Limb (tissue), 2 donors: ENCODE data around the gene FAM162B.
"Not testable (repeated sequence)": the region's sequence is repeated elsewhere in the genome, so short reads cannot be mapped to it uniquely, and the experiment has no call there.

Experiments
- DNase-seq, 2 donors: peaks; one replicate each; pipeline ENCODE4 v3.0.0-alpha.2; 2016; ENCODE audit errors: extremely low spot score in 2 of 2

The FAM162B gene

GRCh38 chr6:116764961-116765841, at the start of gene FAM162B:
TSS of gene FAM162B (minus strand) at chr6:116765719. CDS start at chr6:116765576, 143 bp downstream.
- DNase-seq, result peak in 1 of 2 donors; percentile 52

GRCh38 chr6:116812051-116812650, 46.6 kb upstream of the FAM162B start:
- DNase-seq, result no peak

DNA sequence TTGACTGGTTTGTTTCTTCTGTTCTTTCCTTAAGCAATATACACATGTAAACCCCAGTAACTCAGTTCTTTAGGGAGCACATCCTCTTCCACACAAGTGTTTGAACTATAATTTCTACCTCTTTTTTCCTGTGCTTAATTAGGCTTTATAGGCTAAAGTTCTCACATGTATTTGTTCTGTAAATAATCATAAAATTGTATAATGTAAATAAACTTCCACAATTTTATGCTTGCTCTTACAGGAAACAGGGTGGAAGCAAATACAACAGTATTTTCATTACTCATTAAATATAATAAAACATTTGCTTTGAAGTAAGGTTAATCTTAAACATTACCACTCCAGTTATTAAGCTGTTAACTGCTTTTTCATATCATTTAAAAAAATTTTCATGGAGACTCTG, 36.5 kb upstream of the FAM162B start:
- DNase-seq, result no peak

- DNase-seq, result no peak
Measured at GRCh38 chr6:116799945-116800344, 34.4 kb upstream of the FAM162B start.

- DNase-seq, result no peak
Measured at GRCh38 chr6:116797585-116797984, 32.1 kb upstream of the FAM162B start.

DNA sequence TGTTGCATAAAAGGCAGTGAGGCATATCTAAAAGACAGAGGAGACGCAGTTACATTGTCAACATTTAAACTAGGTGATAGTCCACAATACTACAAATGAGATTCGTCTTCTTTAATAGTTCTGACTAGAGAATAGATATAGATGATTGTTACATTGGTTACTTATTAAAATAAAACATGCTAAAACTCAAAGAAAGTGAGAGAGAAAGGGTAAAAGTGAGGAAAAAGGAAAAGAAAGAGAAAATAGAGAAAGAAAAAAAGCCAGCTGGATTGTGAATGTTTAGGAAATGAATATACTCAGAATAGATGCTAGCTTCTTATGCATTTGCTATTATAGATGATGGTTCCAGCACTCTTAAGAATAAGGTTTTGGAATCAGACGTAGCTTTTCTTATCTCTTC, 27.7 kb upstream of the FAM162B start:
- no peak for DNase-seq

GRCh38 chr6:116783852-116784251, 18.3 kb upstream of the FAM162B start:
- no peak for DNase-seq

DNA sequence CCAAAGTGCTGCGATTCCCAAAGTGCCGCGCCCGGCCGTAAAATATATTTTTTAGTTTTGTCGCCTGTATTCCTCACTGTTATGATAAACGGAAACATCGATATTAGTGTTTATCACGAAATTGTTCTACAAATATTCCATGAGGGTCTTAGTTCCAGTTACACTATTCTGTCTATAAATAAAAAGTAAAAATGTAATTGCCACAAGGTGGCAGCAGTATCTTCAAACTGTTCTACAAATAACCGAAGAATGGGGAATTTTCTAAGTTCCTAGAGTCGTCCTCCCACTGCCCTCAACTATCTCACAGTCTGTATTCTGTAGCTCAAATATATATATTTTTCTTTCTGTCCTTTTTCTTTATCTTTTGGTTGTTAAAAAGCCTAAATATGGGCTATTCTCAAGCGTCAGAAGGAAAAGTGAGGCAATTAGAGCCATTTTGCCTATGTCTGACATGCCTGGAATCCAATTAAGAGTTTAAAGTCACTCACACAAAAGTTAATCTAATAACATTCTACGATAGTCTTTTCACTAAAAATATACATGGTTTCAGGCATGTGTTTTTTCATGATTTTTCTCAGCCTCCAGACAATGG, 14.2 kb upstream of the FAM162B start:
- peak in 1 of 2 donors; percentile 65 for DNase-seq

GRCh38 chr6:116773886-116774285, 8.4 kb upstream of the FAM162B start:
- no peak for DNase-seq

- no peak for DNase-seq
Measured at GRCh38 chr6:116772450-116772849, 6.9 kb upstream of the FAM162B start.

DNA sequence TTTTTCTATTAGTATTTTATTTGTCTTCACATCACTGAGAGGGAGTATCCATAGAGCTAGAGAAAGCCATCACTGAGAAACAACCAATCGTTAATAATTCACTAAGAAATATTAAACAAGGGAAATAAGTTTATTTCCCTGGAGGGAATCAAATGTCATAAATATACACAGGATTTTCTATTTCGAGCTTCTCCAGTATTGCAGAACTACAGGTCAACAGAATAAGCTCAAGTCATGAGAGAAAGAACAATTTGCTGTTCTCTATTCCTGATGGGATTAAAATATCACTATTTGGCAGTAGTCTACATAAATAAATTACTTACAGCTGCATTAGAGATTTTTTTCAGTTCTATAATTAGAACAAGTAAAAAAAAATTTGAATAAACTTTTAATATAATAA, 2.2 kb upstream of the FAM162B start:
- peak in 1 of 2 donors; percentile 44 for DNase-seq

DNA sequence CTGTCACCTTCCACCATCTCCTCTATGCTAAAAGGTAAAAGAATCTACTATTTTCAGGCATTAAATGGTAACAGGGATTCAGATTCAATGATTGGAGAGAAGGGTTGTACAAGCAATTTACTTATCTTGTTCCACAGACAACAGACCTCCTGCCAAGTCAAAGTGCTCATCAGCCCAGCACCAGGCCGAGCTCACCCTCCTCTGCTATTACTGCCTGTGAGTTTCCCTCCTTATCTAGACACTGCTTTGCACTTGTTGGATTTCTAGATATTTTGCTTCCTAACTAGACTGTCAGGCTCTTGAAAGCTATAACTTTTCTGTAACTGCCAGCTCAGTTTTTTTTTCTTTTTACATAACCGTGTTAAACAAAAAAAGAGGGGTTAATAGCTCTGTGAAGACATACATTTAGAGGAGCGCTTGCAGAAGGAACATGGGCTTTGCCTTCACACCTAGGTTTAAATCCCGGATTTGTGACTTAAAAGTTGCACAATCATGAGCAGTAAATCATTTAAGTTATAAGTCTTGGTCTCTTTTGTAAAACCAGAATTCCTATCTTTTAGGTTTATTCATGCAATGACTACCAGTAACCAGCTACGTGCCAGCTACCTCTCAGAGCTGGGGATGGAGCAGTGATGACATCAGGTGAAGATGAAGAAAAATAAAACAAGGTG, 1.1 kb upstream of the FAM162B start:
- DNase-seq, result no peak

DNA sequence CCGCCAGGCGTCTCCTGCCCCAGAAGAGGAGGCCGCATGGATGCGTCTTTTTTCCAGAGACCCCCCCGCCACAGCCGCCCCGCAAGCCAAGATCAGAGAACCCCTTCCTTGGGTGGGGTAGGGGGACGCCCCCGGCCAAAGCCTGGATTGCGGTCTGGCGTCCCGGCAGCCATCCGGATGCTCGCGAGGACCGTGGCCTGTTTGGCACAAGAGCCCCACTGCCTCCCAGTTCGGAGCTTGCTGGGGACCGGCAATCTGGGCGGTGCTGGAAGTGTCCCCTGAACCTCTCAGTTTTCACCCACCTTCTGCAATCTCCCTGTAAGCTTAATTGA, 924 bp downstream of the FAM162B start:
- DNase-seq, result peak in 1 of 2 donors; percentile 46

GRCh38 chr6:116763906-116764628, 1.5 kb downstream of the FAM162B start:
- DNase-seq, result no peak

- DNase-seq, result no peak
Measured at GRCh38 chr6:116763048-116763447, 2.5 kb downstream of the FAM162B start.

DNA sequence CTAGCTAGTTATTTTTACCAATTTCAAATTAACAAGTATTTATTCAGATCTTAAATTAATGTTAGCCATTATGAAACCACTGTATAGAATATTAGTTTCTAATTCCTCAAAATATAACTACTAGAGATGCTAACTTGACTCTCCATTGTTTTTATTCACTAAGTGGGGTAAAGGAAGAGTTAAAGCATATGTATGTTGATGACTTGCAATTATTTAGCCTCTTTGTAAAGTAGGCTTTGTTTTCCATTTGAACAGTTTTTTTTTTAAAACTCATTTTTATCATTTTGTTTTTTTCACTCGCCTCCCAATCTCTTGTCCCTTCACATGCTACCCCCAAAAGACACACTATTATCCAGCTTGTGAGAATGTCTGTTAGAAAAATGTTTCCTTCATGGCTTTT, 3.3 kb downstream of the FAM162B start:
- DNase-seq, result no peak

DNA sequence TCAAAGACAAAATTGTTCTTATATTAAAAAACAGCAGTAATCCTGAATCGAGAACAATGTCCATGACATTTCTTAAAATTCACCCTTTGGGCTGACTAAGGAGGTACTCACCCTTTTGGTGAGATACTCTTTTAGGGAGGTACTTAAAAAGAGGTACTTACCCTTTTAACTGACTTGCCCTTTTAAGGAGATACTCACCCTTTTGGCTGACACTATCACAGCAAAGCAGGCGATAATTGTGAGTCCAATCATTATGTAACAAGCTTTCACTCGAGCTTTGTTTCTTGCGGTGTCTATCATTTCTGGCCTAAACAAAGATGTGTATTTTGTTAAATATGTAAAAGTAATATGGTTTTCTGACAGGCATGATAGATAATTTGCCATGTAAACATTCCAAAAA, 3.7 kb downstream of the FAM162B start:
- no peak for DNase-seq

GRCh38 chr6:116745176-116745575, 20.3 kb downstream of the FAM162B start:
- DNase-seq, result no peak

DNA sequence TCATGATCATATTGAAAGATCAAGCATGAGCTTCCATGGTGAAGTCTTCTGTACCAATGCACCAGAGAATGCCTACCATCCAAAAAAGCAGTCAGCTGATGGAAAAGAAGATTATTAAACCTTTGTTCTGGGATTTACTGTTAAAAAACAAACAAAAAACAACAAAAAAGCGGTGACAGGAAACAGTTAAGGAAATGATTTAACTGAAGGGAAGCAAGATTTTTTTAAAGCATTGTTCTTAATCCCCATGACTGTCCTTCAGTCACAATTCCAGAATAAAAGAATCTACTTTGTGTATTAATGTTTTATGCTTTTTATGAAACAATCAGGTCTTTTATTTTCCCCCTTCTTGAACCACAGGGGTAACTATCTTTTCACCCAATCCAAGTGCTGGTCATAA, 23.9 kb downstream of the FAM162B start:
- DNase-seq, result no peak

DNA sequence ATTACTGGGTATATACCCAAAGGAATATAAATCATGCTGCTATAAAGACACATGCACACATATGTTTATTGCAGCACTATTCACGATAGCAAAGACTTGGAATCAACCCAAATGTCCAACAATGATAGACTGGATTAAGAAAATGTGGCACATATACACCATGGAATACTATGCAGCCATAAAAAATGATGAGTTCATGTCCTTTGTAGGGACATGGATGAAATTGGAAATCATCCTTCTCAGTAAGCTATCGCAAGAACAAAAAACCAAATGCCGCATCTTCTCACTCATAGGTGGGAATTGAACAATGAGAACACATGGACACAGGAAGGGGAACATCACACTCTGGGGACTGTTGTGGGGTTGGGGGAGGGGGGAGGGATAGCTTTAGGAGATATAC, 25.0 kb downstream of the FAM162B start:
- DNase-seq, result not testable (repeated sequence)

- no peak for DNase-seq
Measured at GRCh38 chr6:116737004-116737403, 28.5 kb downstream of the FAM162B start.
